Mammary epithelial cell (primary cell): ENCODE data around the gene RNF175.

Experiments
- EZH2 ChIP-seq: IDR thresholded peaks from 2 replicates; pipeline ENCODE4 v1.6.1; 2012; ENCODE audit warnings: low read length, inconsistent platforms, borderline replicate concordance
- TF ChIP-seq, protein P1 (sequence below), 2 donors: IDR thresholded peaks in 1 of 2; conservative IDR thresholded peaks in 1 of 2; 2 replicates each; pipeline ENCODE4 v1.5.1; 2011 to 2012; ENCODE audit warnings: inconsistent platforms in 2 of 2, low read length in 2 of 2, mild to moderate bottlenecking in 2 of 2, control low read depth in 1 of 2, low read depth in 1 of 2; ENCODE audit not compliant: insufficient read depth in 1 of 2; ENCODE audit errors: extremely low read depth in 1 of 2

DNA sequence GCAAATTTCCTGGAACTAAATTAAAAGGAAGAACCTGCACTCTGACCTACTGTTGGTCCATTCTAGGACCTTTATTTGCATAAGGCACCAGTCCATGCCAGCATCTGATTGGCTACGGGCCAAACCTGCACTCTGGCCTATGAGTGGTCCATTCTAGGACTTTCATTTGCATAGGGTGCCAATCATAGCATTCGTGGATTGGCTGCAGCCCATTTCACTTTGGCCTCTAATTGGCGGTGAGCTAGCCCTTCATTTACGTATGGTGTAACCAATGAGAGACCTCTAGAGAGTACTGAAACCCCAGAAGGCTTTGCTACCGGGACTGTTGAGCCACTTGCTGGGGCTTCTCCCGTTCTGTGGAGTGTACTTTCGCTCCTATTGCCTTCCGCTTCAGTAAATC, 6.1 kb upstream of the RNF175 start:
- TF ChIP-seq, protein P1, sequence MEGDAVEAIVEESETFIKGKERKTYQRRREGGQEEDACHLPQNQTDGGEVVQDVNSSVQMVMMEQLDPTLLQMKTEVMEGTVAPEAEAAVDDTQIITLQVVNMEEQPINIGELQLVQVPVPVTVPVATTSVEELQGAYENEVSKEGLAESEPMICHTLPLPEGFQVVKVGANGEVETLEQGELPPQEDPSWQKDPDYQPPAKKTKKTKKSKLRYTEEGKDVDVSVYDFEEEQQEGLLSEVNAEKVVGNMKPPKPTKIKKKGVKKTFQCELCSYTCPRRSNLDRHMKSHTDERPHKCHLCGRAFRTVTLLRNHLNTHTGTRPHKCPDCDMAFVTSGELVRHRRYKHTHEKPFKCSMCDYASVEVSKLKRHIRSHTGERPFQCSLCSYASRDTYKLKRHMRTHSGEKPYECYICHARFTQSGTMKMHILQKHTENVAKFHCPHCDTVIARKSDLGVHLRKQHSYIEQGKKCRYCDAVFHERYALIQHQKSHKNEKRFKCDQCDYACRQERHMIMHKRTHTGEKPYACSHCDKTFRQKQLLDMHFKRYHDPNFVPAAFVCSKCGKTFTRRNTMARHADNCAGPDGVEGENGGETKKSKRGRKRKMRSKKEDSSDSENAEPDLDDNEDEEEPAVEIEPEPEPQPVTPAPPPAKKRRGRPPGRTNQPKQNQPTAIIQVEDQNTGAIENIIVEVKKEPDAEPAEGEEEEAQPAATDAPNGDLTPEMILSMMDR (conservative IDR thresholded peaks at IDR 0.05 in 1 of 2, IDR thresholded peaks at IDR 0.05 in 1 of 2; ENCODE audit: extremely low read depth in 1 of 2, insufficient read depth in 1 of 2, low read depth in 1 of 2, low read length in 2 of 2), result no peak
- TF ChIP-seq EZH2, result no peak
